ENCODE measurements around the gene TDRD1.

- TF ChIP-seq CTCF (IDR thresholded peaks at IDR 0.05 in 2 of 3, conservative IDR thresholded peaks at IDR 0.05 in 1 of 3; ENCODE audit: insufficient read depth in 2 of 3, low read depth in 1 of 3, low read length in 3 of 3) (no peak), RNF2 (IDR thresholded peaks at IDR 0.05) (no peak), ZNF121 (CRISPR knock-in tag; conservative IDR thresholded peaks at IDR 0.05) (no peak), YY1 (IDR thresholded peaks at IDR 0.05; ENCODE audit: borderline replicate concordance in 1 of 3, control insufficient read depth in 1 of 3, extremely low read depth in 1 of 3, insufficient read depth in 3 of 3, insufficient read length in 1 of 3, insufficient replicate concordance in 2 of 3, low read depth in 1 of 3, low read length in 2 of 3) (no peak), ZNF830 (CRISPR knock-in tag; IDR thresholded peaks at IDR 0.05) (no peak), ZBTB33 (CRISPR knock-in tag; IDR thresholded peaks at IDR 0.05) (no peak), ZZZ3 (IDR thresholded peaks at IDR 0.05) (no peak), POU5F1 (IDR thresholded peaks at IDR 0.05; ENCODE audit: borderline replicate concordance, low read depth, low read length, partially characterized antibody) (no peak), PREB (CRISPR knock-in tag; IDR thresholded peaks at IDR 0.05) (no peak), ZNF3 (CRISPR knock-in tag; IDR thresholded peaks at IDR 0.05) (no peak)
Measured at GRCh38 chr10:114274616-114275453, 95.7 kb downstream of the TDRD1 start.
